Measurements from ENCODE around the gene KRTAP26-1.

Gene KRTAP26-1, protein sequence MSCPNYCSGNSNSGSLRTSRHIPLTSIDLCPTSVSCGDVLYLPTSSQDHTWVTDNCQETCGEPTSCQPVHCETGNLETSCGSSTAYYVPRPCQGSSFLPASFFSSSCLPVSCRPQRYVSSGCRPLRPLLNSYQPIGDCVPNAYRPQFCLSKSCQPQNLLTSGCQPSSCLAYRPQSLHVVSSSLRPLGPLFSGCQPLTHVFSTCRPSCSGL

DNA sequence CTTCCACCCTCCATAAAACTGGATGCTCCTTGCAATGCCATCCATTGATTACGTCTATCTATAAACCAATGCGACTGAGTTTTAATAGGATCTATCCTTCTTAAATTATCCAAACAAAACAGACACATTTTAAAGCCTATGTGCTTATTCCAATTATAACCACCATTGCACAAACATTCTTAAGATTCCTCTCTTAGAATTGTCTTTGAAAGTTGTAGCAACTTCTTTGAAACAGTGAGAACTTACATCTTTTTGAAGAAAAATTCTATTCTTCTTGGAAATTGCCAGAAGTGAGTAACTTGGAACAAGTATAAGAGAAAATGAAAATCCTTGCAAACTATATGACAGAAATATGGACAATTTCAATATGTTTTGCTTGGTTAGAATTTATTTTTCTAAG lies at the start of gene KRTAP26-1:
KRTAP26-1 (minus strand) TSS at position 101 of the 400 bp plus-strand sequence. CDS start 280 bp downstream, outside the sequence.
- no peak for DNase-seq (ENCODE audit: low spot score)

DNA sequence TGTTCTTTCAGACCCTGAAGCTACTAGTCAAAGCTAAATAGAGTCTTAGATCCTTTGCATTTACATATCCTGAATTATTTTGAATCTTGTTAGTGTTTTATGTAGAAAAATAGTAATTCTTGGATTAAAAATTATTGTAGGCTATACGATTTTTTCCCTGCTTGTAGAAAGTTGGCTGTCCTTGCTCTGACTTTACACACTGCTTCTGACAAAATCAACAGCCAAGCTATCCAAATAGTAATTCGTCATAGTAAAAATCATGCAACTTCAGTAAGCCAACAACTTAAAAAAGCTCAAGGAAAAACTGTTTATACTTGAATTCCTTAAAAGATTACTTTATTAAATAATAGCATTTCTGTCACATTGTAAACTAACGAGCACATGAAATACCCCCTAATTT lies 35.8 kb upstream of the KRTAP26-1 start:
- no peak for DNase-seq (ENCODE audit: low spot score)

DNA sequence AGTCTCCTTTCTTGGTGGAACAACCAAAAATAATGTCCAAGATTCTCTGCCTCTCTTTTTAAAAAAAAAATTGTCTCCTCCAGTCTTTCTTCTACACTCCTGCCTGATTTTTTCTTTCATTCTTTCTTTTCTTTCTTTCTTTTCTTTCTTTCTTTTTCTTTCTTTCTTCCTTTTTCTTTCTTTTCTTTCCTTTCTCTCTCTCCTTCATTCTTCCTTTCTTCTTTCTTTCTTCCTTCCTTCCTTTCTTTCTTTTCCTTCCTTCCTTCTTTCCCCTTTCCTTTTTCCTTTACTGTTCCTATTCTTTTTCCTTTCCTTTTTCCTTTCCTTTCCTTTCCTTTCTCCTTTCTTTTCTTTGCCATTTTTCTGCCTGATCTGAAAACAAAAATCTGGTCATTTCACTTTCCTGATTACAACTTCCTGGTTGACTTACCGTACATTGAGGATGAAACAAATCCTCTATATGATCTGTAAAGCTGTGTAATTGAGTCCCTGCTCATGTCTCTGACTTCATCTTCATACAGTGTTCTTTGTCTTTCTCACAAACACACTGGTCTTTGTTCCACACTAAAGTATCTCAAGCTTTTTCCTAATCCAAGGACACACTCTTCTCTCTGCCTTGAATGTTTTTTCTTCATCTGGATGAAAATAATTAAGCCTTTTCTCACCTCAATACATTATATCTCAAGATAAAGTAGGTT lies 34.3 kb upstream of the KRTAP26-1 start:
- DNase-seq (ENCODE audit: low spot score), result no peak

DNA sequence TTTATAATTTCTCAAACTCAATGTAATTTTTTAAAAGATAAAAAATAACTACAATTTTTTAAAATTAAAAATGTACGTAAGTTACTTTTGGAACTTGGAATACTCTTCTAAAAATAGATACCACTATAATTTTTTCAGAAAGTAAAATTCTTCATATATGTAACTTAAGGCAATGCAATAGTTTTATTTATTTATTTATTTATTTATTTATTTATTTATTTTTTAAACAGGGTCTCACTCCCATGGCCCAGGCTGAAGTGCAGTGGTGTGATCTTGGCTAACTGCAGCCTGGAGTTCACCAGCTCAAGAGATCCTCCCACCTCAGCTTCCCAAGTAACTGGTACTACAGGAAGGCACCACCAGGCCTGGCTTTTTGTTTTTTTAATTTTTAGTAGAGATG lies 31.4 kb upstream of the KRTAP26-1 start:
- no peak for DNase-seq (ENCODE audit: low spot score)

DNA sequence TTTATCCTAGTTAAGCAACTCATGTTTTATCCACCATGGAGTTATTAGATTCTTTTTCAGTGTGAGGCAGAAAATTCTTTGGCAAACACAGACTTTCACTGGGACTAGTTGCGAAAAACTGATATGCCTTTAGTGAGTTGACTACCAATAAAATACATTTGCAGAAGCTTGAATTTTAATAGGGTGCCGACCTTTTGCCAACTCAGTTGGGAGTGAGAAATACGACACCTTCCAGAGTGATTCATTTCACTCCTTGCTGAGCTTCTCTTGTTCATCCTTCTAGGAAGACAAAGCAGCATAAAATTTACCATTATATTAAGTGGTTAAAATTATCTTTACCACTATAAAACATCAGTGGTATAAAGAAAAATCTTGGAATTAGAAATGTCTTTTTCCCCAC lies 29.5 kb upstream of the KRTAP26-1 start:
- no peak for DNase-seq (ENCODE audit: low spot score)

DNA sequence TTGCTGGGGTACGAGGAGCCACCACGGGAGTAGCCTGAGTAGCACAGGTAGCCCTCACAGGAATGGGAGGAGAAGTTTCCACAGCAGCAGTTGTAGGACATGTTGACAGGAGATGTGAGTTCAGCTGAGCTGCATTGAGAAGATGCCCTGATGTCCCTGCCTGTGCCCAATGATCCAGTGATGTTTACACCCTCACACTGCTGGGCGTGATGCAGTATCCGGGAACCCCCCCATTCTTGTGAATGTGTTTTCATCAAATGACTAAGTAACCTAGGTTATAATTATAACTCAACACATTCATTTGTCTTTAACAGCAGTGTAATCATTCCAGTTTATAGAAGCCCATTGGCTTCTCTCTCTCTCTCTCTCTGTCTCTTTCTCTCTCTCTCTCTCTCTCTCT lies 28.4 kb upstream of the KRTAP26-1 start, which contains the start of gene KRTAP23-1:
KRTAP23-1 (minus strand) TSS at position 101 of the 400 bp plus-strand sequence; CDS start at position 101, 0 bp downstream.
- no peak for DNase-seq (ENCODE audit: low spot score)

DNA sequence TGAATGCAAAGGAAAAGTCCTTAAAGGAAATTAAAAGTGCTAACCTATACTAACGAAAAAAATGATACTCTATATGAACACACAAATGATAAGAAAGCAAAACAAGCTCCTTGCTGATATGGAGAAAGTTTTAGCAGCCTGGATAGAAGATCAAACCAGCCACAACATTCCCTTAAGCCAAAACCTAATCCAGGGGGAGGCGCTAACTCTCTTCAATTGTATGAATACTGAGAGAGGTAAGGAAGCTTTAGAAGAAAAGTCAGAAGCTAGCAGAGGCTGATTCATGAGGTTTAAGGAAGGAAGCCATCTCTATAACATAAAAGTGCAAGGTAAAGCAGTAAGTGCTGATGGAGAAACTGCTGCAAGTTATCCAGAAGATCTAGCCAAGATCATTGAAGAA lies 24.9 kb upstream of the KRTAP26-1 start:
- DNase-seq (ENCODE audit: low spot score), result no peak

DNA sequence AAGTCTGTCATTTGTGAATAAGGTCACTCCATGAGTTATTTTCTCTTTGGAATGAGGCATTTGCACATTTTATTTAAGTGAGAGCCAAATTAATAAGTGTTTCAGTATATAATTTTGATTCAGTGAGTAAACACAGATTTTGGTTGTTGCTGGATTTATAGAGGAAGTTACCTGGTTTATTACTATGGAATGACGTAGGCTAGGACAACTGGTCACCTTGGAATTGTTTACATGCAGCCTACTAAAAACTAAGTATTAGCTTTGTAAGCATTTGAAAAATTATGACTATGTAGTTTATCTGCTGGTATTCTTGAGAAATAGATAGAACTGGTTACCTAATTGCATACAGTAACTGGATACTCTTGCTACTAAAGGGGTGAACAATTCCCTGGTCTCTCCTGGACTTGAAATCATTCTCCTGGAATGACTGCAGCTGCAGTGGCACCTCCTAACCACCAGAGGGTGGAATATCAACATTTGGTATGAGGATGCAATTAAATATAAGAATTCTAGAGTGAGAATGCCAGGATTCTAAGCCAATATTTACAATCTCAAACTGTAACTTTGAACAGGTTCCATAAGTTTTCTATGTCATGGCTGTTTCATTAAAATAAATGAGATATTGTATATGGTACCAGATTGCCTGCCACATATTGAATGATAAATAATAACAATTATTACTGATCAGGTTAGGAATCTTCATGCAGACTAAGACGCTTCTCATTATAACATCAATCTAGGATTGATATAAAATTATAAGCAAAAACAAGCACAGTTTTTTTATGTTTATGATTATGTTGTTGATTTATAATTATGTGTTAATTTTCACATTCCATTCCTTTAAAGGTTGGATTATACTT lies 20.8 kb upstream of the KRTAP26-1 start:
- peak; percentile 51 for DNase-seq (ENCODE audit: low spot score)

DNA sequence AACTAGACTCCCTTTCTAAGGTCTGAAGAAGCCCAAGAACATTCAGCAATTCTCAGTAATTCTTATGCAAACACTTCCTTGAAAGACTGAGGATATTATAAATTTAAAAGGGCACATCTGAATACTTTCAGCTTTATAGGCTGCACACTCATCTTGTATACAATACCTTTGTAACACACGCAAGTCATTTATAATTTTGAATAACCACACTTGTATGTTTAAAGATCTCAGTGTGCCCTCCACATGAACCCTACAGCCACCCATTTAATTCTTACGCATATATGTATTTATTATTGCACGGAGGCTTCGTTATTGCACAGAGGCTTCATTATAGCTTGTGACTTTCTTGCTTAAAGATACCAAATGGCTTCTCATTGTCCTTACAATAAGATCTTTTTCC lies 18.6 kb upstream of the KRTAP26-1 start:
- no peak for DNase-seq (ENCODE audit: low spot score)

DNA sequence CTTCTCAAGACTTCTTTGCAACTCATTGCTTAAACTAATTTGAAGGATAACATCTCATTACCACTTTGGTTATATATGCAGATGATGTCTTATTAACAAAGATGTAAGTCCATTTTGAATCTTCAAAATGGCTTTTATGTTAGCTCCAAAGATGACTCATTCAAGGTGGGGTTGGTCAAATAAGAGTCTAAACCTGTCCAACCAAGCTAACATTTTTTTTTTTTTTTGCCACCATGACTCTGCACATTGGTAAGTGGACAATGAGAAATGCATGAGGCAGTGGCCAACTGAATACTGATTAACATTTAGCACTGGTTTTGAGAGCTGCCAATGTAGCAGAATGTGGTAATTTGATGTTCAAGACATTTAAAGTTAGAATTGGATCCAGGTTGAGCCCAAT lies 17.7 kb upstream of the KRTAP26-1 start:
- DNase-seq (ENCODE audit: low spot score), result no peak

DNA sequence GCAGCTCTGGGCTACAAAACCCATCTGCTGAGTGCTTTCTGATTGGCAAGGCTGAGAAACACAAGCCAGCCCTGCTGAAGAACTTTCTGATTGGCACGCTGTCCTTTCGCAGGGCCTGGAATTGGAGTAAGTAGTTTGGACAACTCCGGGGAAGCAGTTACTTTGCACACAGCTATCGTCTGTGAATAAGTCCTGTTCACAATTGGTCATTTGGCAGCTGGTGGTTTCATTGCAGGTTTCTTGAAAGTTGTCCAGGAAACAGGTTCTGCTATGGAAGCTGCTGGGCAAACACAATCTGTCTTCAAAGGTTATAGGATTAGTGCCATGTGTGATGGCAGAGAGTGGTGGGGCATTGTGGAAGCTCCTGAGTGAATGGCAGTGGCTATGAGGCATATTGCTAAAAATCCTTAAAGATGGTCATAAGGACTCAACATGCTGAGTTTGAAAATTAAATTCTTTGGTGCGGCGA lies 17.2 kb upstream of the KRTAP26-1 start, which contains the start of gene KRTAP27-1:
KRTAP27-1 (minus strand) TSS at position 419 of the 469 bp plus-strand sequence; CDS start at position 393, 26 bp downstream.
- DNase-seq (ENCODE audit: low spot score), result no peak

DNA sequence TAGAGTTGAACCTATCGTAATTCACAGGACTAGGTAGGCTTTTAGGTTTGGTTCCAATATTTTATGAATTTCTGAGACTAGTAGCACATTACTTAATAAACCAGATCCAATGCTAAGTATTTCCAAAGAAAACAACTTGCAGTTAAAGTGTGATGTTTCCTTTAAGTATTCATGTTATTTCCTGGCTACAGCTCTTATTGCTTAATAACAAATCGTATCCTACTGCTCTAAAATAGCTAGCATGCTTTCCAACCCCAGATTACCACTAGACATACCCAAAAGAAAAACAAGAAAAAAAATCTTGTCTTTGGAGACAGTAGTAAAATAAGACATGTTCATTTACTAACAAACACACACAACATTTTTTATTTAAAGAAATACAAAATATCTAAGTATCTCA lies 16.5 kb upstream of the KRTAP26-1 start:
- no peak for DNase-seq (ENCODE audit: low spot score)

DNA sequence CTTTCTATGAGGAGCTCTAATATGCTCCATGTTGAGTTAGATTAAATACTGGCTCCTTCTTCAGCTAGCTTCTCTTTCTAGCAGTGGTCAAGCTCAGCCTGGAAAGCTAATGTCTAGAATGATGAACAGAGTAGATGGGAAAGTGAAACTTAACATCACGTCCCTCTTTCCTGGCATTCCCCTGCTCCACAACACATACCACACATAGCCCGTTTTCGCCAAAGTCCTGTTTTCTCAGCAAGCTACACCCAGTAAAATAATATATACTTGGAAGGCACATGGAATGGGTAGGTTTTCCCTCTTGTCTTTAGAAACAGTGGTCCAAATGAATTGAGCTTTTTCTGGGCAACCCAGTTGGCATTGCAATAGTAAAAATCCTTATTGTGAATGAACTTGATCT lies 13.6 kb upstream of the KRTAP26-1 start:
- DNase-seq (ENCODE audit: low spot score), result no peak

DNA sequence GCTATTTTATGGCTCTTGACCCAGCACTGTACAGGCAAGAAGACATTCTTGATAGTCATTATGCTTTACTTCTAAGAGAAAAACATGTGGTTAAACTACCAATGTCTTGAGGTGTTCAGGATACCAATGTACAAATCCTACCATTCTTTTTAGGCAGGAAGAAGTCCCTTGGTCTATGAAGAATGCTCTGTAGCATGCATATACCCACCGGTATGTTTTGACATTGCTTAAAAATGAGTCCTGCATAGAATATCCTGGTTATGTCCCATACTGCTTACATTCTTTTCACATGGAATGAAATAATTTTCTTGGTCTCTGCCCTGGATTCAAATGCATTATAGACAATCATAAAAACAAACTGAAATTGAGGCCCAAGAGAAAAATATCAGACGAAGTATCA lies 12.6 kb upstream of the KRTAP26-1 start:
- no peak for DNase-seq (ENCODE audit: low spot score)

DNA sequence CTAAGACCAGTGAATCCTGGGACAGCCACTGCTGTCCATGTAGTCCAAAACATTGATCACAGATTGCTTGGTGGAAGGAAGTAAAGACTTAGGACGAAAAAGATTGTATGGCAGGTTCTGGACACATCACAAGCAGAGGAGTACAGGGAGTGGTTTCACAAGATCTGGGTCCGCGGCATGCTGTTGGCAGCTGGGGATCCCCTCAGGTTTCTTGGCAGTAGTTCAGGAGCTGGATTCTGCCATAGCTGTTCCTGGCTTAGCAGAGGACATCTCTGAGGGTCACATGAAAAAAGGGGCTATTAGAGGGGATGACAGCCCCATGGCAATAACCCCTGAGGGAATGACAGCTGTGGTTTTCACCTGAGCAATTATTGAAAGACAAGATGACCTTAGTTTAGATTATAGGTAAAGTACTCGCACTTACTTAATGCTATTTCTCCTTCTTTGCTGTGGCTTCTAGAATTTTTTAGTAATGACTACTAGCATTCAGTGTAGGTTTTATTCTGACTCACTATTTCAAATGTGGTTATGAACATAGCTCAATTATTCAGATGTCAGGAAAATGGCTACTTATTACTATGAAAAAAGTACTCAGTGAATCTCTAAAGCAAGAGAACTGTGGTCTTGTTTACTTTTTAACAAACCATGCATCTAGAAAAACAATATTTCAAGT lies 9.2 kb upstream of the KRTAP26-1 start:
- peak; percentile 9 for DNase-seq (ENCODE audit: low spot score)

DNA sequence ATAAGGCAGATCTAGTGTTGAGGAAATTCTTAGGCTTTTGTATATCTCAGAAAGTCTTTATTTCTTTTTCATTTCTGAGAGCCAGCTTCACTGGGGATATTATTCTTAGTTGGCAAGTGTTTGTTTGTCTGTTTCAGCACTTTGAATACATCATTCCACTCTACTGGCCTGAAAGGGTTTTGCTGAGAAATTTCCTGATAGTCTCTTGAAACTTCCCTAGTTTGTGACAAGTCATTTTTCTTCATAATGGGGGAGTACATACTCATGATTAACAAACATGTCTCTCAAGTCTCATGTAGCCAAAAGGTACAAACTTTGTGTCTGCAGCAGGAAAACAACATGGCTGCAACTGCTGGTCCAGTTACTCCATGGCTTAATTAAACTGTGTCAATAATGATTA lies 6.3 kb upstream of the KRTAP26-1 start:
- no peak for DNase-seq (ENCODE audit: low spot score)

DNA sequence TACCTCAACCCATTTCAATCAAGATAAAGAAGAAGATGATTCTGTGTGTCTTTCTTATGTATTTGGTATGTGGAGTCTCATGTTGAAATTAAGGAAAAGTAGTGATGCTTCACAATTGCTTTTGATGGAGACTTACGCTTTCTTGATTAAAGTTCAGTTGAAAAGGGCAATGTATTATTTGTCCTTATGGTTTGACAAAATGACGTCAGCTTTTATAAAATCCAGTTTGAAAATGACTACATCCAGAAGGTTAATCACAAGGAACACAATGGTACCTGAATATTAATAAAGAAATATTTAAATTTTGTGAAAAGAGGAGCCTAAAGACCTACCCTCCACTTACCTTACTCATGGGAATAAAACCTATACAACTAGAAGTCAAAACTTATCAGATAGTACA lies 4.4 kb downstream of the KRTAP26-1 start:
- DNase-seq (ENCODE audit: low spot score), result no peak

DNA sequence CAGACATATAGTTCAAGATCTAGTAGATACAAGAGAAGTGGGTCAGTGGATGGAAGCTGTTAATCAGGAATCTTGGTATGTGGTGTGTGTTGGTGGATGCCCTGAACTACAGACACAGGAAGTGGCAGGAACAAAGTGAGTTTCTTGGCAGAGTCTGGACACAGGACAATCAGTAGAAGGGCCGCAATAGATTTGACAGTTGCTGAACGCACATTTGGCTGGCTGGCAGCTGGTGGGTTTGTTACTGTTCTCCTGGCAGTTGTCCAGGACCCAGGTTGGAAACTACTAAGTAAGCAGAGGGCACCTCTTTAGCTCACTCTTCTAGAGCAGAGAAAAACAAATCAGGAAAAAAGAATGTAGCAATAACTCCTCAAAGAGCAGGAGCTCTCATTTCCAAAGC lies 13.2 kb downstream of the KRTAP26-1 start:
- no peak for DNase-seq (ENCODE audit: low spot score)

DNA sequence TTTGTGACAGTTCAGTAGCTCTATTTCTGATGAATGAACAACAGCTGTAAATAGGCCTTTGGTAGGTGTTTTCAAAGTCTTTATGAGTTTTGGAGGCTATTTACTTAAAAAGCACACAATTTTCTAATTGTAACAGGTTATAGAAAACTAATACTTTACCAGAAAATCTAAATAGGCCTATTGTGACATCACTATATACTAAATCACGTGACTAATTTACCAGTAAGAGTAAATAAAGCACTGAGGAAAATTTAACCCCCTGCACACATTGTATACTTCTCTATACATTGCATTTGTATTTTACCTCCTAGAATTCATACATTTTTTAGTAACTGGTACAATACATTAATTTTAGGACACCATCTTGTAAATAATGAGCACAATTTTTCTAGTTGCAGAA lies 15.0 kb downstream of the KRTAP26-1 start:
- no peak for DNase-seq (ENCODE audit: low spot score)

DNA sequence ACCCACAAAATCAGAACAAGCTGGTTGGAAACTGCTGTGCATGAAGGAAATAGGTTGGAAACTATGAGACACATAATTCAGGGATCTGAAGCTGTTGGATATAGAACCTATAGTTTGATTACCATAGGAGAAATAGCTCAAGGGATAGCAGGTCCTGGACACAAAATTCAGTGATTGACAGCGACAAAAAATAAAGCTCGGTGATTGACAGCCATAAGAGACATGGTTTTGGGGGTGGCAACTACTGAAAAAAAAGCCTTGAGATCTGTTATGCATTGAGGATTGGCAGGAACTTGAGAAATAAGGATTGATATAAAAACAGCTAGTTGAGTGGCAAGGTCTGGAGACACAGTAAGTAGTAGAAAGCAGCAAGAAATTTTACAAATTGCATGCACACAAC lies 30.9 kb downstream of the KRTAP26-1 start, which contains the start of gene KRTAP25-1:
KRTAP25-1 (minus strand) TSS at position 300 of the 400 bp plus-strand sequence; CDS start at position 276, 24 bp downstream.
- no peak for DNase-seq (ENCODE audit: low spot score)

DNA sequence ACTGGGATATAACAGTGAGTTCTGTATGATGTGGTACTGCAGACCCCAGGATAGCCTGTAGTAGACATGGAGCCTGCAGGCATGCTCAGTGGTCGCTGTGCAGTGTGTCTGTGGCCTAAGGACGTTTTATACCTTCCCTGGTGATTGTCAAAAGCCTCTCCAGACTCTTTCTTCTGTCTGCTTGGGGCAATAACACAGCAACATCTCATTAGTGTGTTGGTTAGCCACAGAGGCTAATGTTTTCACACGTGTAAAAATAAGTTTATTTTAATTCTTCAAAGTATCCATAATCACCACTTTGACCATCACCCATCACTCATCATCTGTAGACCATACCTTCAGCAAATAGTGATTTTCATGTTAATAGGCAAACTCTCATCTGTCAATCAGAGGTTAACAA lies 37.3 kb downstream of the KRTAP26-1 start, which contains the start of gene KRTAP24-1:
KRTAP24-1 (minus strand) TSS at position 101 of the 400 bp plus-strand sequence; CDS start at position 83, 18 bp downstream.
- no peak for DNase-seq (ENCODE audit: low spot score)

DNA sequence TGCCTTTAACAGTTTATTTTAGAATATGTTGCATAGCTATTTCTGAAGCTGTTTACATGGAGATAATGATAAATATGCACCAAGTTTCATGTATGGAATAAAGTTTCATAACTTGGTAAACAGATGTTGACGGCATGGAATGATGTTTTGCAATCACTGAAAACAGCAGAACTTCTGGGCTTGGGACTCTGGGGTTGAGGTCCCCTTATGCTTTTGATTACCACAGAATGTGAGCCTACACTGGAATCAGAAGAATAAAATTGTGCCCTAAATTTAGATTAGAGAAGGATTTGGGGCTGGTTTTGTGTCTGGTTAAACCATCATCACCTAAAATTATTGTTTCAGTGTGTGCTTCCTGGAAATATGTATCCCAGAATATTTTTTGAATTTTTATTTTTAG lies 48.5 kb downstream of the KRTAP26-1 start:
- DNase-seq (ENCODE audit: low spot score), result no peak
